Measurements from ENCODE around the gene TMEM130.
"Not testable (repeated sequence)": the region's sequence is repeated elsewhere in the genome, so short reads cannot be mapped to it uniquely, and the experiment has no call there.

Gene TMEM130

DNA sequence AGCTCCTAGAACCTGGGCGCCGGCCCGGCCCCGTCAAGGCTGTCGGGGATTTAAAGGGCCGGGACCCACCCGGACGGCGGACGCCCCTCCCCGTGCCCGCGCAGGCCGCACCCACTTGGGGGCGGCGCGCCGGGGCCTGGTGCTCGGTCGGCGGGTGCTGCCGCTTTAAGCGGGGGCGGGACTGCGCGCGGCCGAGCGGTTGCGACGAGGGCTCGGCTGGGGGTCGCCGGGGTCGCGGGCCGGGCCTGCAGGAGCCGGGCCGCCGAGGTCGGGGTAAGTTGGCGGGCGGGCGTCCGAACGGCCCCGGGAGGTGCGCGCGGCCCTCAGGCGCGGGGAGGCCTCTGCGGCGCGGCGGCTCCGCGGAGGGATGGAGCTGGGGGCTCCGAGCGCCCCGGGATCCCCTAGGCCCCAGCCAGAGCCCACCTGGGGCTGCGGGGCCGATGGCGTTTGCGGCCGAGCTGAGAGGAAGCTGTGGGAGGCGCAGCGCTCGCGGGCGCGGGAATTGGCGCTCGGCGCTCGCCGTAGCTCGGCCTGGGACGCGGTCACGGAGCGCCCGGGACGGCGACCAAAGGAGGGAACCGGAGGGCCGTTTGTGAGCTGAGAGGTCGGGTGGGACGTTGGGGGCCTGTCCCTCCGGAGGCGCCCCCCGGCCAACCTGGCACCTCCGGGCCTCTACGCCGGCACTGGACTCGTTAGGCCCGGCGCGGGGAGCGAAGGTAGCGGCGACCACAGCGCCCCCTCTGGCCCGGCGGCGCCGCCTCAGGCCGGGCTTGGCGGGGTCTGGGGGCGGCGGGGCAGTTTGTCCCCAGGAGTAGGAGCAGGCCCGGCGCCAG is 8.8 kb upstream of the TMEM130 start, which contains the start of gene TRRAP:
Gene TRRAP, plus strand, starts transcription at position 168 of the 833 bp plus-strand sequence. CDS start 2,619 bp downstream, outside the sequence.
- TF ChIP-seq, protein P1, sequence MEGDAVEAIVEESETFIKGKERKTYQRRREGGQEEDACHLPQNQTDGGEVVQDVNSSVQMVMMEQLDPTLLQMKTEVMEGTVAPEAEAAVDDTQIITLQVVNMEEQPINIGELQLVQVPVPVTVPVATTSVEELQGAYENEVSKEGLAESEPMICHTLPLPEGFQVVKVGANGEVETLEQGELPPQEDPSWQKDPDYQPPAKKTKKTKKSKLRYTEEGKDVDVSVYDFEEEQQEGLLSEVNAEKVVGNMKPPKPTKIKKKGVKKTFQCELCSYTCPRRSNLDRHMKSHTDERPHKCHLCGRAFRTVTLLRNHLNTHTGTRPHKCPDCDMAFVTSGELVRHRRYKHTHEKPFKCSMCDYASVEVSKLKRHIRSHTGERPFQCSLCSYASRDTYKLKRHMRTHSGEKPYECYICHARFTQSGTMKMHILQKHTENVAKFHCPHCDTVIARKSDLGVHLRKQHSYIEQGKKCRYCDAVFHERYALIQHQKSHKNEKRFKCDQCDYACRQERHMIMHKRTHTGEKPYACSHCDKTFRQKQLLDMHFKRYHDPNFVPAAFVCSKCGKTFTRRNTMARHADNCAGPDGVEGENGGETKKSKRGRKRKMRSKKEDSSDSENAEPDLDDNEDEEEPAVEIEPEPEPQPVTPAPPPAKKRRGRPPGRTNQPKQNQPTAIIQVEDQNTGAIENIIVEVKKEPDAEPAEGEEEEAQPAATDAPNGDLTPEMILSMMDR (IDR thresholded peaks at IDR 0.05; ENCODE audit: borderline replicate concordance, insufficient read depth, low read depth, low read length): peak; percentile 97

DNA sequence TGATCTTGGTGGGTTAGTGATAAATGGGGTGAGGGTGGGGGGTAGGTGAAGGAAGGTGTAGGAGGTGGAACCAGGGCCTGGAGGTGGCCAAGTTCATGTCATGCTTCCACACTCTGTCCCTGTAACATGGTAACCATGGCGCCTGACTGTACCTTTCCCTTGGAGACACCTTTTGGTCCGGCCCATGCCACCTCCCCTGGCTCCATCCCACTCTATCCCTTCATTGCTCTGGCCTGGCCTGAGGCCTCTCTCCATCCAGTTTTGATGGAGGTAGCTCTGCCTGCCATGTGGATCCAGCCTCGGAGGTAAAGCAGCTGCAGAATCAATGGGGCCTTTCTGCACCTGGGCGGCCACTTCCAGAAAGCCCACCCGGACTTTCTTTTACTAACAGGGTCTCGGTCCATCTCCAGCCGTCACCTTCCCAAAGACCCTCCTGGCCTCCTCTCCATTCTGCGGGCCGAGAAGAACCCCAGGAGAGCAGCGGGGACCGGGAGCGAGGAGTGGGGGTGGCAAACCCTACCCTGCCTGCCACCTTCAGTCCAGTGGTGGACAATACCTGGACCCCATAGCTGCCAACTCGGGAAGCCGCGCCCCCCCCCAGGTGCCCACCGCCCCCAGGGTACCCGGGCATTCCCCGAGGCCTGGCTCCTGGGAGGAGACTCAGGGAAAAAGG is 8.0 kb upstream of the TMEM130 start:
- peak overlapping the region; percentile 97 for H3K4me3 ChIP-seq (ENCODE audit: low read depth, low read length)

More for the DNA sequence above, 8.8 kb upstream of the TMEM130 start, which contains the start of gene TRRAP:
- H3K4me3 ChIP-seq (ENCODE audit: low read depth, low read length): peak within 1 kb of the TSS; percentile 97

DNA sequence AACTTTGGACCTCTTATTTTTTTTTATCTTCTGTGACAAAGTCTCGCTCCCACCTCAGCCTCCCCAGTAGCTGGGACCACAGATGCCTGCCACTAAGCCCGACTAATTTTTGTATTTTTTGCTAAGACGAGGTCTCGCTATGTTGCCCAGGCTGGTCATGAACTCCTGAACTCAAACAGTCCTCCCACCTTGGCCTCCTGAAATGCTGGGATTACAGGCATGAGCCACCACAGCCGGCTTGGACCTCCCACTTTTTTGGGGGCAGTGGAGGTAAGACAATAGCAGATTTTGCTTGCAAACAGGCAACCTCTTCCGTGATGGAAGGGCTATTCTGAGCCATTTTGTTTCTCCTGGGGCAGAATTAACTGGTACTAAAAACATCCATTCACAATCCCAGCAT is 7.3 kb upstream of the TMEM130 start:
- TF ChIP-seq, protein P1 (IDR thresholded peaks at IDR 0.05; ENCODE audit: borderline replicate concordance, insufficient read depth, low read depth, low read length): no peak

More for the DNA sequence above, 8.0 kb upstream of the TMEM130 start:
- TF ChIP-seq, protein P1 (IDR thresholded peaks at IDR 0.05; ENCODE audit: borderline replicate concordance, insufficient read depth, low read depth, low read length): no peak

DNA sequence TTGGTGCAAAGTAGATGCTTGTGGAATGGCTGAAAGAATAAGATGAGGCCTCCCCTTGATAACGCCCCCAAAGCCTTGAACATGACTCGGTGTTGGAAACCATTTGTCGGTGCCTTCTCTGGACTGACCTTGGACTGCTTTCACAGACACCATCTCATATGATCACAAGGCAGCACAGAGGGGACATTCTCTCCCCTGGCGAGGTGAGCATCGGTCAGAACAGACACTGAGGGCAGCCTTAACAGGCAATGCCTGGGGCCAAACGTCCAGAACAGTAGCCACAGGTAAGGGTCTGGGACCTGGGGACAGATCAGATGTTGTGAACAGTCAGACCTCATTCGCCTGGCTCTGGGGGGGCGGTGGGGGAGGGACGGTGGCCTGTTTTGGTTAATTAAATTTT is 5.7 kb upstream of the TMEM130 start:
- TF ChIP-seq, protein P1 (IDR thresholded peaks at IDR 0.05; ENCODE audit: borderline replicate concordance, insufficient read depth, low read depth, low read length): no peak
- no peak overlapping the region for H3K4me3 ChIP-seq (ENCODE audit: low read depth, low read length)

More for the DNA sequence above, 7.3 kb upstream of the TMEM130 start:
- H3K4me3 ChIP-seq (ENCODE audit: low read depth, low read length): no peak overlapping the region

DNA sequence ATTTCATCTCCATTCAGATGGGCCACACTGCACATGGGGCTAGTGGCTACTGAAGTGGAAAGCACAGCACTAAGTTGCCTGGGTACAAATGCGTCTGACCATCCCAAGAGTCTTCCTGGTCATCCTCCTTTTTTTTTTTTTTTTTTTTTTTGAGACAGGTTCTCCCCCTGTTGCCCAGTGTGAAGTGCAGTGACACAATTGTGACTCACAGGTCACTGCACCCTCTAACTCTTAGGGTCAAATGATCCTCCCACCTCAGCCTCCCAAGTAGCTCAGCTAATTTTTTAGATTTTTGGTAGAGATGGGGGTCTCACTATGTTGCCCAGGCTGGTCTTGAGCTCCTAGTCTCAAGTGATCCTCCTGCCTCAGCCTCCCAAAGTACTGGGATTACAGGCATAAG is 5.1 kb upstream of the TMEM130 start:
- TF ChIP-seq, protein P1 (IDR thresholded peaks at IDR 0.05; ENCODE audit: borderline replicate concordance, insufficient read depth, low read depth, low read length): no peak
- H3K4me3 ChIP-seq (ENCODE audit: low read depth, low read length): no peak overlapping the region

DNA sequence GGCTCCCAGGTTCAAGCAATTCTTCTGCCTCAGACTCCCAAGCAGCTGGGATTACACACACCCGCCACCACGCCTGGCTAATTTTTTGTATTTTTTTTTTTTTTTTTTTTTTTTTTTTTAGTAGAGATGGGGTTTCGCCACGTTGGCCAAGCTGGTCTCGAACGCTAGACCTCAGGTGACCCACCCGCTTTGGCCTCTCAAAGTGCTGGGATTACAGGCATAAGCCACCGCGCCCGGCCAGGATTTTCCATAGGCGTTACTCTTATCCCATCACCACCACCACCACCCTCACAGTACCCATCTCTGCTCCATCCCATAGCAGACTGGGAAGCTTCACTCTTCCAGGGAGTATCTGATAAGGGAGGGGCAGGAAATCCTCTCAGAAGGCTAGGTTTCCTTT is 3.8 kb upstream of the TMEM130 start:
- H3K4me3 ChIP-seq (ENCODE audit: low read depth, low read length): not testable (repeated sequence)

DNA sequence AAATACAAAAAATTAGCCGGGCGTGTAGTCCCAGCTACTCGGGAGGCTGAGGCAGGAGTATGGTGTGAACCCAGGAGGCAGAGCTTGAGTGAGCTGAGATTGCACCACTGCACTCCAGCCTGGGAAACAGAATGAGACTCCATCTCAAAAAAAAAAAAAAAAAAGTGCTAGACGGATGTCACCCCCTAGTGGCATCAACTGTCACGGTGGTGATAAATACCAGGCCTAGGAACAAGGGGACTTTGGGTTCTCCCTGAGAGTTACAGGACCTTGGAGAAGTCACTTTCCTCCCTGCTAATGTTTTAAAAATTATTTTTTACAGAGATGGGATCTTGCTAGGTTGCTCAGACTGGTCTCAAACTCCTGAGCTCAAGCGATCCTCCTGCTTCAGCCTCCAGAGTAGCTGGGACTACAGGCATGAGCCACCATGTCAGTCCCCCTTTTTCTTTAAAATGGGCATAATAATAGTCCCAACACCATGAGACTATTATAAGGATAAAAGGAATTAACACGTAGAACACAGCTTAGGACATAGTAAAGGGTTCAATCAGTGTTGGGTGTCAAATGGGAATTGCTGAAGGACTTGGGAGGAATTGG is 2.6 kb upstream of the TMEM130 start:
- TF ChIP-seq, protein P1 (IDR thresholded peaks at IDR 0.05; ENCODE audit: borderline replicate concordance, insufficient read depth, low read depth, low read length): peak; percentile 56; the same call in 1 of the 2 replicates
- no peak overlapping the region for H3K4me3 ChIP-seq (ENCODE audit: low read depth, low read length)

All from GM12875 (cell line).